Measurements from ENCODE around the gene PRKCH. TPM values are rescaled to one million over a fixed set of nuclear protein-coding genes. Genes with fewer than 3 reads are reported as not detected.

Gene PRKCH
- total RNA-seq, 1 experiment from 2014 or later = 22.3 TPM

DNA sequence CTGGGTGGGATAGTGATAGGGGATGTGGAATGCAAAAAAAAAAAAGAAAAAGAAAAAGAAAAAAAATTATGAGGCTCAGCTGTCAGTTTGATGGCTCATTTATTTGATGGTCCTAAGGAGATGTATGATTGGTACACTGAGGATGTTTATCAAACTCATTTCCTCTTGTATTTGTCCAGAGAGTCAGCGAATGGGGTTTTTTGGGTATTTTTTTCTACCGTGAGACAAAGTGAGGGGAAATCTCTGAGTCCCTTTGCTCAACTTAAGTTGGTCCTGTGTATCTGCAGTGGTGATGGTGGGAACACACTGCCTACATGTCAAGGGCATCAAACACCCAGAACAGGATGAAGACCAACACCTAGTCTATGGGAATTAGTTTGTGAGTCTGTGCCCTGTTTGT lies 197.0 kb downstream of the PRKCH start:
- H3K4me1 Mint-ChIP-seq (ENCODE audit: low read depth, unreplicated experiment) = peaks cover 69% of the 10 kb centered on the region
- no peak overlapping the region for H3K27ac Mint-ChIP-seq (ENCODE audit: unreplicated experiment)
- peaks cover 6% of the 10 kb centered on the region for H3K9me3 Mint-ChIP-seq (ENCODE audit: low read depth, unreplicated experiment)
- H3K27me3 Mint-ChIP-seq (ENCODE audit: unreplicated experiment) = no peaks in the 10 kb centered on the region
- intact Hi-C loops (cut with micrococcal nuclease; ENCODE audit: unreplicated experiment) = no loop called here
- H3K36me3 Mint-ChIP-seq (ENCODE audit: insufficient read depth, unreplicated experiment) = peaks cover 4% of the 10 kb centered on the region
- DNase-seq = no peak
- TF ChIP-seq, protein P1, sequence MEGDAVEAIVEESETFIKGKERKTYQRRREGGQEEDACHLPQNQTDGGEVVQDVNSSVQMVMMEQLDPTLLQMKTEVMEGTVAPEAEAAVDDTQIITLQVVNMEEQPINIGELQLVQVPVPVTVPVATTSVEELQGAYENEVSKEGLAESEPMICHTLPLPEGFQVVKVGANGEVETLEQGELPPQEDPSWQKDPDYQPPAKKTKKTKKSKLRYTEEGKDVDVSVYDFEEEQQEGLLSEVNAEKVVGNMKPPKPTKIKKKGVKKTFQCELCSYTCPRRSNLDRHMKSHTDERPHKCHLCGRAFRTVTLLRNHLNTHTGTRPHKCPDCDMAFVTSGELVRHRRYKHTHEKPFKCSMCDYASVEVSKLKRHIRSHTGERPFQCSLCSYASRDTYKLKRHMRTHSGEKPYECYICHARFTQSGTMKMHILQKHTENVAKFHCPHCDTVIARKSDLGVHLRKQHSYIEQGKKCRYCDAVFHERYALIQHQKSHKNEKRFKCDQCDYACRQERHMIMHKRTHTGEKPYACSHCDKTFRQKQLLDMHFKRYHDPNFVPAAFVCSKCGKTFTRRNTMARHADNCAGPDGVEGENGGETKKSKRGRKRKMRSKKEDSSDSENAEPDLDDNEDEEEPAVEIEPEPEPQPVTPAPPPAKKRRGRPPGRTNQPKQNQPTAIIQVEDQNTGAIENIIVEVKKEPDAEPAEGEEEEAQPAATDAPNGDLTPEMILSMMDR (IDR thresholded peaks at IDR 0.05; ENCODE audit: unreplicated experiment) = no peak
- BruUV-seq (replicated peaks) = no TSS peak
- CTCF ChIA-PET = interaction anchor here (0.7 to 1.3 kb wide), 2 partner anchors 8 to 42 kb away, joined by 3 read pairs; no protein-coding TSS in a partner anchor
- no peak overlapping the region for H3K4me3 Mint-ChIP-seq (ENCODE audit: low read depth, unreplicated experiment)

DNA sequence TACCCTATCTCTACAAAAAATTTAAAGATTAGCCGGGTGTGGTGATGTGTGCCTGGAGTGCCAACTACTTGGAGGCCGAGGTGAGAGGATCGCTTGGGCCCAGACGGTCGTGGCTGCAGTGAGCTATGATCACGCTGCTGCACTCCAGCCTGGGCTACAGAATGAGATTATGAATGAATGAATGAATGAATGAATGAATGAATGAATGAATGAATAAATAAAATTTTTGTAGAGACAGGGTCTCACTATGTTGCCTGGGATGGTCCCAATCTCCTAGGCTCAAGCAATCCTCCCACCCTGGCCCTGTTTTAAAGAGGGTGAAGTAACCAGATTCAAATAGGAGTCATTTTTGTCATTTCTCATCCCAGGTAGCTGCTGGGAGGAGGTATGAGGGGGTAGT lies 197.7 kb downstream of the PRKCH start:
- H3K4me1 Mint-ChIP-seq (ENCODE audit: low read depth, unreplicated experiment) = peaks cover 69% of the 10 kb centered on the region
- no peaks in the 10 kb centered on the region for H3K27me3 Mint-ChIP-seq (ENCODE audit: unreplicated experiment)
- peaks cover 6% of the 10 kb centered on the region for H3K9me3 Mint-ChIP-seq (ENCODE audit: low read depth, unreplicated experiment)
- intact Hi-C loops (cut with micrococcal nuclease; ENCODE audit: unreplicated experiment) = no loop called here
- no peak for DNase-seq
- TF ChIP-seq, protein P1 (IDR thresholded peaks at IDR 0.05; ENCODE audit: unreplicated experiment) = no peak
- peaks cover 4% of the 10 kb centered on the region for H3K36me3 Mint-ChIP-seq (ENCODE audit: insufficient read depth, unreplicated experiment)
- no peak overlapping the region for H3K27ac Mint-ChIP-seq (ENCODE audit: unreplicated experiment)
- no TSS peak for BruUV-seq (replicated peaks)
- H3K4me3 Mint-ChIP-seq (ENCODE audit: low read depth, unreplicated experiment) = no peak overlapping the region
- CTCF ChIA-PET = no interaction called here

DNA sequence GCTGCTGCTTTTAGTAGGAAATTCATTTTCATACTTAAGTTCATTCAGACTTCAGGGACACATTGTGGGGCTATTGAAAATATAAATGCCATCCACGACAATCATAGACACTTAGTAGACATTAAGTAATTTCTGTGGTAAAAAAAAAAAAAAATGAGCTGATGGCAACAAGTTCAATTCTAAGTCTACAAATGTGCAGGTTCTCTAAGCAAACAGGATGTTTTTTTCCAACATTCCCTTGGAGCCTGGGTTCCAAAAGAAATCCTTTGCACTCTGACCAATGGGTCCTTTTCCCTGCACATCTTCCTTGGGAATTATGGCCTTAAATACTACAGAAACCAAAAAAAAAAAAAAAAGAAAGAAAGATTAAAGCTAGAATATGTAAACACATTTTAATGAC lies 198.4 kb downstream of the PRKCH start:
- Mint-ChIP-seq H3K4me1 (ENCODE audit: low read depth, unreplicated experiment) (peaks cover 69% of the 10 kb centered on the region), H3K27me3 (ENCODE audit: unreplicated experiment) (no peaks in the 10 kb centered on the region), H3K9me3 (ENCODE audit: low read depth, unreplicated experiment) (peaks cover 6% of the 10 kb centered on the region), H3K27ac (ENCODE audit: unreplicated experiment) (no peak overlapping the region), H3K36me3 (ENCODE audit: insufficient read depth, unreplicated experiment) (no peaks in the 10 kb centered on the region), H3K4me3 (ENCODE audit: low read depth, unreplicated experiment) (no peak overlapping the region)
- no TSS peak for BruUV-seq (replicated peaks)
- TF ChIP-seq, protein P1 (IDR thresholded peaks at IDR 0.05; ENCODE audit: unreplicated experiment) = no peak
- CTCF ChIA-PET = interaction anchor here (0.6 to 1.3 kb wide), 2 partner anchors 39 to 48 kb away, joined by 5 to 9 read pairs; no protein-coding TSS in a partner anchor
- no peak for DNase-seq
- intact Hi-C loops (cut with micrococcal nuclease; ENCODE audit: unreplicated experiment) = no loop called here

DNA sequence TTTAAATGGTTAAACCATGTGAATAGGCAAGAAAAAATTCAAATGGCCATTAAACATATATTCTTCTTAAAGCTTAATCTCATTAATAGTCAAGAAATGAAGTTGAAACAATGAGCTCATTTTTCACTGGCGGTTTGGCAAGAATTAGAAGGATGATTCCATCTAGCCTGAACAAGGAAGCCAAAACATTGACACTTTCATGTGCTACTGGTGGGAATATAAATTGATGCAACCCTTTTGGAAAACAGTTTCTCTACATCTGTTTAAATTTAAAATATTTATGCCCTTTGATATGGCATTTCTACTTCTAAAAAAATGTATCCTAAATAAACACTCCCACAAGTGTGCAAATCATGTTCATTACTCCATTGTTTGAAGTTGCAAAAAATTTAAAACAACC lies 199.2 kb downstream of the PRKCH start:
- BruUV-seq (replicated peaks) = no TSS peak
- intact Hi-C loops (cut with micrococcal nuclease; ENCODE audit: unreplicated experiment) = no loop called here
- CTCF ChIA-PET = interaction anchor here (1.0 to 1.3 kb wide), 2 partner anchors 49 to 241 kb away, joined by 3 to 5 read pairs; partner anchors contain the start of gene SNAPC1
- H3K9me3 Mint-ChIP-seq (ENCODE audit: low read depth, unreplicated experiment) = peaks cover 6% of the 10 kb centered on the region
- no peak overlapping the region for H3K4me3 Mint-ChIP-seq (ENCODE audit: low read depth, unreplicated experiment)
- H3K27me3 Mint-ChIP-seq (ENCODE audit: unreplicated experiment) = no peaks in the 10 kb centered on the region
- no peak overlapping the region for H3K27ac Mint-ChIP-seq (ENCODE audit: unreplicated experiment)
- H3K4me1 Mint-ChIP-seq (ENCODE audit: low read depth, unreplicated experiment) = peaks cover 74% of the 10 kb centered on the region
- peaks cover 5% of the 10 kb centered on the region for H3K36me3 Mint-ChIP-seq (ENCODE audit: insufficient read depth, unreplicated experiment)
- TF ChIP-seq, protein P1 (IDR thresholded peaks at IDR 0.05; ENCODE audit: unreplicated experiment) = no peak
- no peak for DNase-seq
